Omental fat pad (tissue), 4 donors: ENCODE measurements around the gene EIF4E1B. TPM values are rescaled to one million over a fixed set of nuclear protein-coding genes. Genes with fewer than 3 reads are reported as not detected.

Experiments used
- ATAC-seq: fragments of 150-250 bp; one replicate; pipeline ENCODE4 v1.9.1; 2016; ENCODE audit warnings: mild to moderate bottlenecking, moderate library complexity; ENCODE audit not compliant: low FRiP score
- DNase-seq: peaks from one replicate; pipeline ENCODE4 v3.0.0-alpha.2; 2019; ENCODE audit warnings: low spot score
- total RNA-seq, 4 donors: library from RNA; depleted of rRNA; stranded (reverse); fragments of >200 nt; gene quantifications; one replicate each; pipeline ENCODE4 v1.1.0, GENCODE V29; 2016
- TF ChIP-seq, protein P1 (sequence below), 3 donors: fragments of 450-650 bp; IDR thresholded peaks; one replicate each; pipeline ENCODE4 v1.5.1; 2016 to 2017; ENCODE audit warnings: antibody characterized with exemption in 3 of 3, mild to moderate bottlenecking in 3 of 3, moderate library complexity in 2 of 3

Gene EIF4E1B
- total RNA-seq, 4 donors from 2014 or later: not detected

DNA sequence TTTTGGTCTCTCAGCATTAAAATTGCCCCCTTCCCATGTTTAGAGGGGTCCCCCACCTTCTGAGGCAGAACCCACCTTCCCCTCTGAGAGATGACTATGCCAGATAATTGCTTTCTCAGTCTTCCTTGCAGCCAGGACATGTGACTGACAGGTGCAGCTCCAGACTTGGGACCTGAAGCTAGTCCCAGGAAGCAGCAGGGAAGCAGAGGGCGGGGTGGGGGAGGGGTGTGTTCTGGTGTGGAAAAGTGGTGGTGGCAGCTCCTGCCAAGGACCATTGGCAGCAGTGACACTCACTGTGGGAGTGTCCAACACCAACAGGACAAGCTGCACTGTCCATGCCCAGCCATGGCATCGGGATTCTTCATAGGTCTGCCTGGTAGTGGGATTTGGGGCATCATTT is 2.3 kb downstream of the EIF4E1B start:
- TF ChIP-seq, protein P1, sequence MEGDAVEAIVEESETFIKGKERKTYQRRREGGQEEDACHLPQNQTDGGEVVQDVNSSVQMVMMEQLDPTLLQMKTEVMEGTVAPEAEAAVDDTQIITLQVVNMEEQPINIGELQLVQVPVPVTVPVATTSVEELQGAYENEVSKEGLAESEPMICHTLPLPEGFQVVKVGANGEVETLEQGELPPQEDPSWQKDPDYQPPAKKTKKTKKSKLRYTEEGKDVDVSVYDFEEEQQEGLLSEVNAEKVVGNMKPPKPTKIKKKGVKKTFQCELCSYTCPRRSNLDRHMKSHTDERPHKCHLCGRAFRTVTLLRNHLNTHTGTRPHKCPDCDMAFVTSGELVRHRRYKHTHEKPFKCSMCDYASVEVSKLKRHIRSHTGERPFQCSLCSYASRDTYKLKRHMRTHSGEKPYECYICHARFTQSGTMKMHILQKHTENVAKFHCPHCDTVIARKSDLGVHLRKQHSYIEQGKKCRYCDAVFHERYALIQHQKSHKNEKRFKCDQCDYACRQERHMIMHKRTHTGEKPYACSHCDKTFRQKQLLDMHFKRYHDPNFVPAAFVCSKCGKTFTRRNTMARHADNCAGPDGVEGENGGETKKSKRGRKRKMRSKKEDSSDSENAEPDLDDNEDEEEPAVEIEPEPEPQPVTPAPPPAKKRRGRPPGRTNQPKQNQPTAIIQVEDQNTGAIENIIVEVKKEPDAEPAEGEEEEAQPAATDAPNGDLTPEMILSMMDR (IDR thresholded peaks at IDR 0.05): no peak
- ATAC-seq (no peak), DNase-seq (no peak)

DNA sequence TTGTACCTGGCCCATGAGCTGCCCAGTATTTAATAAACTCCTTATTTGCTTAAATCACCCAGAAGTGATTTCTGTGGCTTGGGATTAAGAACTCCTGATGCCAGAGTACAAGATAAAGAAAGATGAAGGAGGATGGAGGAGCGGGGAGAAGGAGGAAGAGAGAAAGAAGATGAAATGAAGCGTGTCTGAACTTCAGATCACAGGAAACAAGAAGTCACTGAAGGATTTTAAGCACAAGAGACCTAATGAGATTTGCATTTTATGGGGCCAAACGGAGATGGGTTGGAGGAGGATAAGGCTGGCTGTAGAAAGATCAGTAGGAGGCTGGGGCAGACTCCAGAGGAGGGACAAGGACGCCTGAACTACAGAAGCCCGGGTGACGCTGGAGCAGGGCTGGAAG is 3.1 kb downstream of the EIF4E1B start:
- TF ChIP-seq, protein P1 (IDR thresholded peaks at IDR 0.05): no peak
- DNase-seq (no peak), ATAC-seq (no peak)

DNA sequence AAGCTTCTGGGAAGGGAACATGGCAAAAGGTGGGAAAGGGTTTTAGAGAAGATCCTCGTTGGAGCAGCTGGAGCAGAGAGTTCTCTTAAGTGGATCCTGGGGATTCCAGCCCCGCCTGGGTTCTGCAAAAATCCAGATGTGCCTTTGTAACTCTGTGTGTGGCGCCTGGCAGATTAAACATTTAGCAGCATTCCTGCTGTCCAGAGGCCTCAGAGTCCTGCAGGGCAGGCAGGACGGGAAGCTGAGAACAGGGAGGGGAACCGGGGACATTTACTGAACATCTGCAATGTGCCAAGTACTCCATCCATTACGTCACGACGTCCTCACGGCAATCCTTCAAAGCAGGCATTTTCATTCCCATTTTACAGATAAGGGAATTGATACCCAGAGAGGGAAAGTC is 6.0 kb downstream of the EIF4E1B start:
- DNase-seq (no peak), ATAC-seq (no peak)
- TF ChIP-seq, protein P1 (IDR thresholded peaks at IDR 0.05): no peak

DNA sequence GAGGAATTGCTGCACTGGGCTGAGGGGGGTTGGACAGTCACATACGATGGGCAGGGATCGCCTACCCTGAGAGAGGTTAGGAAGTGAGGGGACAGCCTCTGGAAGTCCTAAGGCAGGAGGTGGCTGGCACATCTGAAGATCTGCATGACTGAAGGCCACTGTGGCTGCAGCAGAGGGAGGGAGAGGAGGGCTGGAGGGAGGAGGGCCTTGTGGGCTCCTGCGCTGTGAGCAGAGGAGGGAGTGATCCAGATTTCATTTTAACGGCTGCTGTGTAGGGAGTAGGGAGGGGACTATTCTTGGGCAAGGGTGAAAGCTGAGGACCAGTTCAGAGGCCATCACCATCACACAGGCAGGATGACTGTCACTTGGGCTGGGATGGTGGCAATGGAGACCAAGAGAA is 7.1 kb downstream of the EIF4E1B start:
- DNase-seq (no peak), ATAC-seq (no peak)
- TF ChIP-seq, protein P1 (IDR thresholded peaks at IDR 0.05): no peak

DNA sequence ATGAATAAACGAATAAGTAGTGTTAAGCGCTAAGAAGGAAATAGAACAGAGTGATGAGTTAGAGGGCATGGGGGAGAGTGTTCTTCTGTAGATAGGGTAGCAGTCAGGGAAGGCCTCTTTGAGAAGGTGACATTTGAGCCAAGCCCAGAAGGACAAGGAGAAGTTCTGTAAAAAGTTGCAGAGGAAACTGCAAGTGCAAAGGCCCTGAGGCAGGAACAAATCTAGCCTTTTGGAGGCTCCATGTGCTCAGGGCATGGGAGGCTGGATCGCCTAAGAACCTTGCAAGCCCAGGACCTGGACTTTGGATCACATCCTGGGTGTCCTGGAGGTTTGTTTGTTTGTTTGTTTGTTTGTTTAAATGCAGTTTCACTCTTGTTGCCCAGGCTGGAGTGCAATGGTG is 8.0 kb downstream of the EIF4E1B start:
- ATAC-seq (no peak), DNase-seq (no peak)
- TF ChIP-seq, protein P1 (IDR thresholded peaks at IDR 0.05): no peak

DNA sequence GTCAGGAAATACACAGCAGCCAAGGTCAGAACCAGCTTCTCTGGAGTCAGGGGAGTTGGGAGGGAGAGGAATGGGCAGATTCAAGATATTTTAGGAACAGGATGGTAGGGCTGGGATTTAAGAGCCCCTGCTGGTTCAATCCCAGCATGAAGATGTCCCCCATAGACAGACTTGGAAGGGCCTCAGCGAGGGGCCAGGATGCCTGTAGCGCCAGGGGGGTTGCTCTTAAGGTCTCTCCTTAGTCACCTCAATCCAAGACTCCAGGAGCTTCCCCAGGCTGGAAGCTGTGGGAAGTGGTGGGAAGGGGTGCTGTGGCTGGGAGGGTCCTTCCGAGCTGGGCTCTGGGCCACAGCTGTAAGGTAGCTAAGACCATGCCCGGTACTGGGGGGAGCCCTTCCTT is 8.7 kb downstream of the EIF4E1B start:
- DNase-seq (no peak), ATAC-seq (no peak)
- TF ChIP-seq, protein P1 (IDR thresholded peaks at IDR 0.05): no peak

DNA sequence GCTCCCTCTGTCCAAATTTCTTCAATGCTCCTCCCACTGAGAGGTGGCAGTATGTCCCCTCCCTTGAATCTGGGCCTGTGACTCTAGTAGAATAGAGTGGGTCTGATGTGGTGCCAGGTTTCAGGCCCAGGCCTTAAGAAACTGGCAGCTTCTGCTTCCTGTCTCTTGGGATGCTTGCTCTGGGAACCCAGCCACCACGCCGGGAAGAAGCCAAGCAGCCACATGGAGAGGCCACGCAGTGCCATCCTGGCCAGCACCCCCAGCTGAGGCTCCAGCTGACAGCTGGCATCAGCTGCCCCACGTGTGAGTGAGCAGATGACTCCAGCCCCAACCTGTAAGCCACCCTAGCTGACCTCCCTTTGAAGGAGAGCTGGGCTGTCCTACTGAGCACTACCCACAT is 9.5 kb downstream of the EIF4E1B start:
- ATAC-seq: no peak
- TF ChIP-seq, protein P1 (IDR thresholded peaks at IDR 0.05): no peak
- no peak for DNase-seq
